ENCODE data around the gene ZBTB12.

Gene ZBTB12

GRCh38 chr6:31860349-31860748, 41.5 kb downstream of the ZBTB12 start (continued):
- no peak for TF ChIP-seq PRDM4 (tag by site-specific recombination; IDR thresholded peaks at IDR 0.05)
- no peak for TF ChIP-seq ZNF174 (tag by site-specific recombination; IDR thresholded peaks at IDR 0.05)
- no peak for TF ChIP-seq ZNF792 (tag by site-specific recombination; IDR thresholded peaks at IDR 0.05)
- TF ChIP-seq ZNF121 (tag by site-specific recombination; IDR thresholded peaks at IDR 0.05), result no peak
- no peak for TF ChIP-seq ZNF302 (tag by site-specific recombination; IDR thresholded peaks at IDR 0.05; ENCODE audit: low read depth)
- TF ChIP-seq ZBTB17 (tag by site-specific recombination; IDR thresholded peaks at IDR 0.05), result no peak
- TF ChIP-seq ZNF510 (tag by site-specific recombination; IDR thresholded peaks at IDR 0.05; ENCODE audit: insufficient replicate concordance), result no peak
- TF ChIP-seq ZNF544 (tag by site-specific recombination; IDR thresholded peaks at IDR 0.05), result no peak
- TF ChIP-seq ZNF548 (tag by site-specific recombination; IDR thresholded peaks at IDR 0.05), result no peak
- no peak for TF ChIP-seq WT1 (tag by site-specific recombination; IDR thresholded peaks at IDR 0.05)
- TF ChIP-seq ZNF341 (tag by site-specific recombination; IDR thresholded peaks at IDR 0.05; ENCODE audit: low read depth), result no peak
- TF ChIP-seq ZNF114 (tag by site-specific recombination; IDR thresholded peaks at IDR 0.05), result no peak
- no peak for TF ChIP-seq ZNF529 (tag by site-specific recombination; IDR thresholded peaks at IDR 0.05; ENCODE audit: insufficient replicate concordance)
- TF ChIP-seq MYNN (tag by site-specific recombination; IDR thresholded peaks at IDR 0.05; ENCODE audit: borderline replicate concordance), result no peak

- peaks cover 0 to 45% of the 10 kb centered on the region in 2 experiments; a peak in 2 of 3 replicates for H3K36me3 ChIP-seq (ENCODE audit: control insufficient read depth in 2 of 2, insufficient read depth in 1 of 2, low read length in 2 of 2)
- no peak overlapping the region for H3K27ac ChIP-seq (ENCODE audit: extremely low read depth, low read depth, low read length)
- ChIA-PET CTCF (interaction anchor here (0.6 to 1.5 kb wide), 5 partner anchors 21 to 188 kb away, joined by 3 to 4 read pairs (median 3); no protein-coding TSS in a partner anchor), POLR2A (interaction anchor here (0.7 to 2.0 kb wide), 5 partner anchors 18 to 195 kb away, joined by 3 to 7 read pairs (median 4); partner anchors contain the start of genes GPANK1 and HSPA1B)
- no peaks in the 10 kb centered on the region for H3K9me3 ChIP-seq (ENCODE audit: control insufficient read depth, insufficient read depth, low read depth, low read length)
- no peak for TF ChIP-seq ZSCAN5A (tag by site-specific recombination; IDR thresholded peaks at IDR 0.05)
- no peak for TF ChIP-seq IKZF3 (tag by site-specific recombination; IDR thresholded peaks at IDR 0.05)
- no peak for TF ChIP-seq PRDM10 (tag by site-specific recombination; IDR thresholded peaks at IDR 0.05)
- TF ChIP-seq KLF17 (tag by site-specific recombination; IDR thresholded peaks at IDR 0.05), result no peak
- TF ChIP-seq KLF9 (tag by site-specific recombination; IDR thresholded peaks at IDR 0.05; ENCODE audit: low read depth), result no peak
- no peak for TF ChIP-seq OSR2 (tag by site-specific recombination; IDR thresholded peaks at IDR 0.05)
- no peak for TF ChIP-seq ZNF624 (tag by site-specific recombination; IDR thresholded peaks at IDR 0.05)
- TF ChIP-seq ZNF621 (tag by site-specific recombination; IDR thresholded peaks at IDR 0.05), result no peak
- H3K4me1 ChIP-seq (ENCODE audit: control insufficient read depth, insufficient read depth, low read length), result no peaks in the 10 kb centered on the region
- no peak overlapping the region for H3K4me3 ChIP-seq (ENCODE audit: low read depth, low read length)
Observed at GRCh38 chr6:31859923-31860322, 42.0 kb downstream of the ZBTB12 start.
